Natural killer cell treated with Interleukin-12 subunit alpha and Interleukin-12 subunit beta and Interleukin-15 and Interleukin-18, amount 100 ng/mL, for 72 hours (primary cell): ENCODE measurements around the gene NIPSNAP2. TPM values are rescaled to one million over a fixed set of nuclear protein-coding genes. Genes with fewer than 3 reads are reported as not detected.

ENCODE experiments used
- ATAC-seq, 2 donors: fragments of 150-1000 bp; cut with Tn5 transposase in 1 of 2; sonication (Bioruptor Pico), chemical (Tn5 transposase) in 1 of 2; 2 replicates each; pipeline ENCODE4 v1.10.0; 2021
- DNase-seq: peaks from one replicate; pipeline ENCODE4 v3.0.0; 2022; ENCODE audit warnings: low spot score
- H3K27ac Mint-ChIP-seq, 2 donors: 1 replicate in 1 of 2; 2 replicates in 1 of 2; pipeline ENCODE4 v1.8.0; 2022; ENCODE audit warnings: mixed read lengths in 2 of 2, mild to moderate bottlenecking in 1 of 2, moderate library complexity in 1 of 2
- H3K27me3 Mint-ChIP-seq, 2 donors: 1 replicate in 1 of 2; 2 replicates in 1 of 2; pipeline ENCODE4 v1.8.0; 2022; ENCODE audit warnings: mixed read lengths in 2 of 2
- H3K36me3 Mint-ChIP-seq: one replicate; pipeline ENCODE4 v1.8.0; 2022; ENCODE audit warnings: mixed read lengths
- H3K4me1 Mint-ChIP-seq, 2 donors: 1 replicate in 1 of 2; 2 replicates in 1 of 2; pipeline ENCODE4 v1.8.0; 2022; ENCODE audit warnings: low read depth in 2 of 2, mixed read lengths in 2 of 2, mild to moderate bottlenecking in 1 of 2
- H3K4me3 Mint-ChIP-seq: one replicate; pipeline ENCODE4 v1.8.0; 2022; ENCODE audit warnings: mixed read lengths
- H3K9me3 Mint-ChIP-seq: 2 replicates; pipeline ENCODE4 v1.8.0; 2022; ENCODE audit warnings: mixed read lengths
- total RNA-seq, 2 donors: library from RNA; stranded (reverse); gene quantifications; one replicate each; pipeline ENCODE4 v1.2.3, GENCODE V29; 2022

NIPSNAP2 gene
- total RNA-seq, 2 donors from 2014 or later, result 22.1 to 29.0 TPM

DNA sequence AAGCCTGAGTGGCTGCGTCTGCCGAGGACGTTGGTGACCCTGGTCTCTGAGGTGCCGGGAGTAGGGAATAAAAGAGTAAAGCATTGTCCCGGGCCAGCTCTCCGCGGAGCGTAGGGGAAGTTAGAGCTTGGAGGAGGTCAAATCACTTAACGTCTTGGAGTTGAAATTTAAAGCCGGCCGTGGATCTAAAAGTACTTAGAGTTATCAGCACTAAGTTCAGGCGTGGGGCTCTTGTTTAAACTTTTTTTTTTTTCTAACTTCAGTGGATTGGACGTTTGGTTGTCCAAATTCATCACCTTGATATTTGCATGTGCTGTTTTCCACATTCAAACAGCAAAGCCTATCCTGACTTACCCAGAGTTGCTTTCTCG, 700 bp downstream of the NIPSNAP2 start:
- Mint-ChIP-seq H3K9me3 (no peaks in the 10 kb centered on the region), H3K4me1 (peaks cover 19 to 31% of the 10 kb centered on the region in 2 donors), H3K36me3 (no peaks in the 10 kb centered on the region), H3K4me3 (peak overlapping the region; percentile 79), H3K27ac (peak overlapping the region; percentile 67 to 79), H3K27me3 (no peaks in the 10 kb centered on the region)
- DNase-seq (no peak), ATAC-seq (no peak)

DNA sequence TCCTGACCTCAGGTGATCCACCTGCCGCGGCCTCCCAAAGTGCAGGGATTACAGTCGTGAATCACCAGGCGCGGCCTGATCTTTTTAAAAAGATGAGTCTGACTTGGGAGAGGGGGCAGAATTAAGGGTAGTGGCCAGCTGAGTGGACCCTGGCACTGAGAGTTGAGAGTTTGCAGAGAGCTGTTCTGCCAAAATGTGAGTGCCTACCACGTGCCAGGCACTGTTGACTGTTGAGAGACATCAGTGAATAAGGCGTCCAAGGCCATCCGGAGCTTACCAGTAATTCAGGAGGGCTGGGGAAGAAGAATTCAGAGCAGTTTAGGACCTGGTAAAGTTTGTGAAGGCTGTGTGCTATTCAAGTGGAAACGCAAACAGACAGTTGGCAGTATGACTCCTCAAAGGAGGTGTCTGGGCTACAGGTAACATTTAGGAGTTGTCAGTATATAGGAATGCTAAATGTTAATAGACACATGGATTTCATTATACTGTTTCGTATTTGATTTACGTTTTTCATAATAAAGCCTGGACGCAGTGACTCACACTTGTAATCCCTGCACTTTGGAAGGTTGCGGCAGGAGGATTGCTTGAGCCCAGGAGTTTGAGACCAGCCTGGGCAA, 1.5 kb downstream of the NIPSNAP2 start:
- Mint-ChIP-seq H3K27ac (peak overlapping the region; percentile 67 to 79), H3K36me3 (no peaks in the 10 kb centered on the region), H3K4me1 (peaks cover 27 to 37% of the 10 kb centered on the region in 2 donors), H3K4me3 (peak overlapping the region; percentile 79), H3K27me3 (no peaks in the 10 kb centered on the region), H3K9me3 (no peaks in the 10 kb centered on the region)
- ATAC-seq, result no peak
- DNase-seq, result no peak

DNA sequence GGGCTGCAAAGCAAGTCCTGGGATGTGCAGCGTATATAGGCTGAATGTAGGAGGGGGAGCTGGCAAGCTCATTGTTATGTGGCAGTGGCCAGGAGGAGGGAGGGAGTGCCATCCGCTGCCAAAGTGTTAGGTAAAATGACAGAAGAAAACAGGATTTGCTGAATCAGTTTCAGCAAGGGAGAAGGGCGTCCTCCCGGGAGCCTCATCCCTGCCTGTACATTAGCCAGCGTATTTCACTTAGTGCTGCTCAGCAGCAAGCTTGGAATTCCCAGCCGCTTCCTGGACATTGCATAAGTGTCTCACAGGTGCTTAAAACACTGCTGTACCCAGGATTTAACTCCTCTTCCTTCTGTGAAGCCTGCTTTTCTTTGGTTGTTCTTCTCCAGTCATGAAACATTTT, 2.5 kb downstream of the NIPSNAP2 start:
- DNase-seq (no peak), ATAC-seq (no peak)
- Mint-ChIP-seq H3K4me1 (peaks cover 27 to 43% of the 10 kb centered on the region in 2 donors), H3K36me3 (no peaks in the 10 kb centered on the region), H3K9me3 (no peaks in the 10 kb centered on the region), H3K4me3 (no peak overlapping the region), H3K27ac (no peak overlapping the region), H3K27me3 (no peaks in the 10 kb centered on the region)

DNA sequence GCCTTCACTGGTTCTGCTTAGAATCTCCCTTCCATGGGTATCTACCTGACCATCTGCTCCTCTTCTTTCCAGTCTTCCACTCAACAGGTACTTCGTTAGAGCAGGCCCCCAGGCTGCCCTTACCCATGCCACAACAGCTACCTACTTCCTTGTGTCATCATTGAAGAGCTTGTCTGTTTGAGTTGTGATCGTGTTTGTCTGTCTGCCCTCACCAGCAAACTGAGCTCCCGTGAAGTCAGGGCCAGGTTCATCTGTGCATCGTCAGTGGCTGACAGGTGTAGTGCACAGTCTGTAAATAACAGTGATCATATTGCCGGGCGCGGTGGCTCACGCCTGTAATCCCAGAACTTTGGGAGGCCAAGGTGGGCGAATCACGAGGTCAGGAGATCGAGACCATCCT, 5.0 kb downstream of the NIPSNAP2 start:
- H3K4me3 Mint-ChIP-seq, result no peak overlapping the region
- no peaks in the 10 kb centered on the region for H3K36me3 Mint-ChIP-seq
- DNase-seq (no peak), ATAC-seq (no peak)
- H3K4me1 Mint-ChIP-seq, result peaks cover 17 to 33% of the 10 kb centered on the region in 2 donors
- H3K27ac Mint-ChIP-seq, result no peak overlapping the region
- no peaks in the 10 kb centered on the region for H3K27me3 Mint-ChIP-seq
- no peaks in the 10 kb centered on the region for H3K9me3 Mint-ChIP-seq

DNA sequence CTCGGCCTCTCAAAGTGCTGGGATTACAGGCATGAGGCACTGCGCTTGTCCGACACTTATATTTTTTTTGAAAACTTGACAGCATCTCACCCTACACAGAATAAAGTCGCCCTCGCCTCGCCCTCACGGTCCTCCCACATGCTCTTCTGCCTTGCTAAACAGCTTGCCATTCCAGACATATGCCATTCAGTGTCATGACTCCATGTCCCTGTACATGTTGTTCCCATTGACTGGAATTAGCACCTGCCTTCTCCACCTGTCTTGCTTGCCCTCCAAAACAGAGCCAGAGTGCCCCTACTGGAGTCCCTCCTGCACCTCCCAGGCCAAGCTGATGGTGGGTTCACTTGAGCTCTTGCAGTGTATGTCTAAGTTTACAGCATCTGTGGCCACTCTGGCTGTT, 6.2 kb downstream of the NIPSNAP2 start:
- Mint-ChIP-seq H3K36me3 (no peaks in the 10 kb centered on the region), H3K9me3 (no peaks in the 10 kb centered on the region), H3K27me3 (no peaks in the 10 kb centered on the region), H3K4me1 (peaks cover 22 to 31% of the 10 kb centered on the region in 2 donors), H3K4me3 (no peak overlapping the region), H3K27ac (peak overlapping the region in 1 of 2 donors; percentile 26)
- ATAC-seq, result no peak
- no peak for DNase-seq

DNA sequence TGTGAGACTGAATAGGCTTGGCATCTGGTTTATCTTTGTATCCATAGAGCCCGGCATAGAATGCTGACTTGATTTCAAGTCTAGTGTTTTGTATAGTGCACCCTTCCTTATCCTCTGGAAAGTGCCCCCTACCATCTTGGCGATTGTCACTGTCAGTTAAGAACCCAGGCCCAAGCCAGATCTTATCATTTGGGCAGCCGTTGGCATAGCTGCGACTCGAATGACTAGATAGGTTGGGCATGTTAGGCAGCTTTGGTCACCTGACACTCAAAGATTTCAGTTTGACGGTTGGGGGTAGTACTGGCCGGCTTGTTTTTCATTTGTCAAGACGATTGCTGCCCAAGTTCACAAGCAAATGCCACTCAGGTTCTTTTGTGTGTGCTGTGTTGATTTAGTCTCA, 6.6 kb downstream of the NIPSNAP2 start:
- no peak overlapping the region for H3K4me3 Mint-ChIP-seq

DNA sequence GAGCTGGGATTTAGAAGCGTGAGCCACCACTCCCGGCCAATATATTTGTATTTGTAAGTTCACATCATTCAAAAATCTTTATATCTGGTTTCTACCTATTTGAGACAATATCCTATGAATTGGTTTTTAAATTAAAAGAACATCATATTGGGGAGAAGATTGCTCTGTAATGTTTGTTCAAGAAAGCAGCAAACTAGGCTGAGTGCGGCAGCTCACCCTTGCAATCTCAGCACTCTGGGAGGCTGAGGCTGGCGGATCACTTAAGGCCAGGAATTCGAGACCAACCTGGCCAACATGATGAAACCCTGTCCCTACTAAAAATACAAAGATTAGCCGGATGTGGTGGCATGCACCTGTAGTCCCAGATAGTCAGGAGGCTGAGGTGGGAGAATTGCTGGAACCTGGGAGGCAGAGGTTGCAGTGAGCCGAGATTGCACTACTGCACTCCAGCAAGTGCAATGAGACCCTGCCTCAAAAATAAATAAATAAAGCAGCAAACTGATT, 9.4 kb downstream of the NIPSNAP2 start:
- ATAC-seq (no peak), DNase-seq (no peak)
- Mint-ChIP-seq H3K27me3 (no peaks in the 10 kb centered on the region), H3K9me3 (no peaks in the 10 kb centered on the region), H3K27ac (no peak overlapping the region), H3K36me3 (no peaks in the 10 kb centered on the region), H3K4me1 (peaks cover 22% of the 10 kb centered on the region in 2 donors), H3K4me3 (no peak overlapping the region)

More for the DNA sequence above, 6.6 kb downstream of the NIPSNAP2 start:
- H3K9me3 Mint-ChIP-seq, result no peaks in the 10 kb centered on the region
- DNase-seq (no peak), ATAC-seq (no peak)
- H3K27me3 Mint-ChIP-seq, result no peaks in the 10 kb centered on the region
- no peaks in the 10 kb centered on the region for H3K36me3 Mint-ChIP-seq
- peaks cover 22 to 28% of the 10 kb centered on the region in 2 donors for H3K4me1 Mint-ChIP-seq
- peak overlapping the region in 1 of 2 donors; percentile 26 for H3K27ac Mint-ChIP-seq

DNA sequence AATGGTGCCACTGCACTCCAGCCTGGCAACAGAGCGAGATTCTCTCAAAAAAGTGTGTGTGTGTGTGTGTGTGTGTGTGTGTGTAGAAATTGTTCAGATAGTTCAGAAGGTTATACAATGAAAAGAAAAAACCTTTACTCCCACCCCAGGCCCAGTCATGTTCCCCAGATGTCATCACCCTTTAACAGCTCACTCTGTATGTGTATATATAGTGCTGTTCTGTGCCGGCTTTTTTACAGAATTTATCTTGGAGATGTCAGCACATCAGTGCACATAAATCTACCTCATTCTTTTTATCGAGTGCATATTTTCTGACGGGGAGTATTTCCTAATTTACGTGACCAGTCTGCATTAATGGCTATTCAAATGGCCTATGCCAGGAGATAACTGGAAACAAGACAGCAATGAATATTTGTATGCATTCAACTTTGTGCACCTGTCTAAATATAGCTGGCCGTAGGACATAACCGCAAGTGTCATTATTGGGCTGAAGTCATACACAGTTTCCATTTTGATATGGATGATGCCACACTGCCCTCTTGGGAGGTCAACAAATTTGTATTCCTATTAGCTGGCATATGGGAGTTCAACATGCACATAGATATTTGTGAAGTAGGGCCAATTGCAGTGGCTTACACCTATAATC, 11.7 kb downstream of the NIPSNAP2 start:
- Mint-ChIP-seq H3K27me3 (no peaks in the 10 kb centered on the region), H3K27ac (peak overlapping the region in 1 of 2 donors; percentile 30), H3K36me3 (peaks cover 11% of the 10 kb centered on the region), H3K9me3 (no peaks in the 10 kb centered on the region), H3K4me1 (peaks cover 4 to 6% of the 10 kb centered on the region in 2 donors), H3K4me3 (no peak overlapping the region)
- ATAC-seq (no peak), DNase-seq (no peak)

DNA sequence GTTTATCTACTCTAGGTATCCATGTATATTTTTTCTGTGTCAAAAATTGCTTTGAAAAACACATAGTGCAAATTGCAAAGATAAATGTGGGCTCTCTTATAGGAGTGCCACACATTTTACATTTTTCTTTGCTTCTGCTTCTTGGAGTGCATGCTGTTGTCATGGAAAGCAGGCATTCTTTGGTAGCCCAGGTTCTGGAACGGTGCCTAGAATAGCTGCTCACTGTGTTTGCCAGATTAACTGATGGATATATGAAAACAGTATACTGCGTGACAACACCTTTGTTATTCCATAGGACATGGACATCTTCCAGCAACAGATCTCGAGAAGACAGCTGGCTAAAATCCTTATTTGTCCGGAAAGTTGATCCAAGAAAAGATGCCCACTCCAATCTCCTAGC, 13.4 kb downstream of the NIPSNAP2 start:
- no peak for DNase-seq
- no peaks in the 10 kb centered on the region for H3K9me3 Mint-ChIP-seq
- no peaks in the 10 kb centered on the region for H3K27me3 Mint-ChIP-seq
- no peak for ATAC-seq
- peaks cover 0 to 6% of the 10 kb centered on the region in 2 donors for H3K4me1 Mint-ChIP-seq
- H3K36me3 Mint-ChIP-seq, result peaks cover 15% of the 10 kb centered on the region
- H3K4me3 Mint-ChIP-seq, result no peak overlapping the region
- no peak overlapping the region for H3K27ac Mint-ChIP-seq

DNA sequence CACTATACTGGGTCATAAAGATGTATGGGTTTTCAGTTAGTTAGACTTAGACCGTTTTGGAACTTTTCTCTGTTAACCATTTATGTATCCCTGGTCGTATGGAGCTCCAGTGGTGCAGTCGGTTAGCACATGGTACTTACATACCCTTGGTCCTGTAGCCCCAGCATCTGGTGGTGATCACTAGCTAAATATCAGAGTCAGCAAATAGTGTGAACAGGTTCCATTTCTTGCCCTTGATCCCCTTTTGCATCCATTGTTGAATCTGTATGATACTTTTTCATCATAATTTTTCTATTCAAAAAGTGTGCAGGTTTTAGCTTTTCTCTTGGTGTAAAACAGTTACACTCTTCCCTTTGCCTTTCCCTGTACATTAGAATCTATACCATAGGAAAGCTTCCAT, 15.9 kb downstream of the NIPSNAP2 start:
- Mint-ChIP-seq H3K27ac (no peak overlapping the region), H3K9me3 (no peaks in the 10 kb centered on the region), H3K36me3 (peaks cover 15% of the 10 kb centered on the region), H3K4me3 (no peak overlapping the region), H3K4me1 (no peaks in the 10 kb centered on the region), H3K27me3 (no peaks in the 10 kb centered on the region)
- DNase-seq, result no peak
- no peak for ATAC-seq

DNA sequence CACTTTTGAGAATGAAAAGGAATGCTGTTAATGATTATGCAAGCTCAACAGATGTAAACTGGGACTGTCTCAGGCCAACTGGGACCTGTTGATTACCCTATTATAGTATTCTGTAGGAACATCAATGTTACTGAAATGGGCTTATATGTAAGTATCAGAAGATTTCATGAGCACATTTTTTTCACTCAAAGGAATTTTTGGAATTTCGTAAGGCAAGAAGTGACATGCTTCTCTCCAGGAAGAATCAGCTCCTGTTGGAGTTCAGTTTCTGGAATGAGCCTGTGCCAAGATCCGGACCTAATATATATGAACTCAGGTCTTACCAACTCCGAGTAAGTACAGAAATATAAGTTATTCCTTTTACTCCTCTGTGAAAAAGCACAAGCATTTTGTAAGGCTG, 19.2 kb downstream of the NIPSNAP2 start:
- Mint-ChIP-seq H3K9me3 (no peaks in the 10 kb centered on the region), H3K36me3 (peaks cover 19% of the 10 kb centered on the region), H3K4me3 (no peak overlapping the region), H3K27ac (no peak overlapping the region), H3K4me1 (peaks cover 2 to 5% of the 10 kb centered on the region in 2 donors), H3K27me3 (no peaks in the 10 kb centered on the region)
- ATAC-seq (no peak), DNase-seq (no peak)

DNA sequence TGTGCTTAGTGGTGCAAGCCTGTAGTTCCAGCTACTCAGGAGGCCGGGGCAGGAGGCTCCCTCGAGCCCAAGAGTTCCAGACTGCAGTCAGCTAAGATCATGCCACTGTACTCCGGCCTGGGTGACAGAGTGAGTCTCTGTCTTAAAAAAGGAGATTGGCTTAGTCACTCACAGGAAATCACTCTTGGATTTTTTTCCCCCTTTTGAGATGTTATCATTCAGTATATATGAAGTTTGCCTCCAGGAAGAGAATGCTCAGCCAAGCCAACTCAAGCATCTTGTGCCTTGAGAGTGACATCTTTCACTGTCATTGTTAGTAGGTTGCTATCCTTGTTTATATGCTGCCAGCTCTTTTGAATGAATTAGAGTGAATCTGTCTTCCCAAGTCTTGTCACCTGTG, 28.0 kb downstream of the NIPSNAP2 start:
- Mint-ChIP-seq H3K4me1 (peaks cover 2 to 5% of the 10 kb centered on the region in 2 donors), H3K9me3 (no peaks in the 10 kb centered on the region), H3K27me3 (no peaks in the 10 kb centered on the region), H3K27ac (no peak overlapping the region), H3K36me3 (peaks cover 14% of the 10 kb centered on the region), H3K4me3 (no peak overlapping the region)
- DNase-seq, result no peak
- no peak for ATAC-seq

DNA sequence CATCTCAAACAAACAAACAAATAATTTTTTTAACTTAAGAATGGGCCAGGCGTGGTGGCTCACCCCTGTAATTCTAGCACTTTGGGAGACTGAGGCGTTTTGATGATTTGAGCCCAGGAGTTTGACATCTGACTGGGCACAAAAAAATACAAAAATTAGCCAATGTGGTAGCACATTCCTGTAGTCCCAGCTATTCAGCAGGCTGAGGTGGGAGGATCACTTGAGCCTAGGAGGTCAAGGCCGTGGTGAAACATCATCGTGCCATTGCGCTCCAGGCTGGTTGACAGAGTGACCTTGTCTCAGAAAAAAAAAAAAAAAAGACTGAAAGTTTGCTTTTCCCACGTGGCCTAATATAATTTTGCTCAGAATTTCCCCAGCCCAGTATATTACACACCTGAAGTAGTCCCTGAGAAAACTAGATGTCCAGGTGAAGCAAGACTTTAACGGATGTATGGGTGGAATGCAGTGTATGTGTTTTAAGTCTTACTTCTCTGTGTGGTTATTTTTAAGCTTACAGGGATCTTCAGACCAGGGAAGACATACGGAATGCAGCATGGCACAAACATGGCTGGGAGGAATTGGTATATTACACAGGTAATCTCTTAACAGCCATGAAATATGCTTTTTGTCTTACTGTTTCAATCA, 32.6 kb downstream of the NIPSNAP2 start:
- peaks cover 5 to 6% of the 10 kb centered on the region in 2 donors for H3K4me1 Mint-ChIP-seq
- peaks cover 10% of the 10 kb centered on the region for H3K36me3 Mint-ChIP-seq
- DNase-seq (no peak), ATAC-seq (no peak)
- no peaks in the 10 kb centered on the region for H3K9me3 Mint-ChIP-seq
- H3K27ac Mint-ChIP-seq, result no peak overlapping the region
- no peak overlapping the region for H3K4me3 Mint-ChIP-seq
- no peaks in the 10 kb centered on the region for H3K27me3 Mint-ChIP-seq

DNA sequence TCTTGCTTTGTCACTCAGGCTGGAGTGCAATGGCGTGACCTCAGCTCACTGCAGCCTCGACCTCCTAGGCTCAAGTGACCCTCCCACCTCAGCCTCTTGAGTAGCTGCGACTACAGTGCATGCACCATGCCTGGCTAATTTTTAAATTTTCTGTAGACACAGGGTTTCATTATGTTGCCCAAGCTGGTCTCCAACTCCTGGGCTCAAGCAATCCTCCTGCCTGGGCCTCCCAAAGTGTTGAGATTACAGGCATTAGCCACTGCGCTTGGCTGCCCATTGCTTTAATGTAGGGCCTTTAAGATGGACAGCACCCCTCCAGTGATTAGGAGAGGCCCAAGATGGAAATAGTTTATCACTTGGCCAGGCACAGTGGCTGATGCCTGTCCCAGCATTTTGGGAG, 39.4 kb downstream of the NIPSNAP2 start:
- DNase-seq (no peak), ATAC-seq (no peak)
- Mint-ChIP-seq H3K27me3 (no peaks in the 10 kb centered on the region), H3K4me3 (no peak overlapping the region), H3K4me1 (peaks cover 5 to 6% of the 10 kb centered on the region in 2 donors), H3K9me3 (no peaks in the 10 kb centered on the region), H3K36me3 (no peaks in the 10 kb centered on the region), H3K27ac (no peak overlapping the region)
